ENCODE results near the gene FLNB. TPM values are rescaled to one million over a fixed set of nuclear protein-coding genes. Genes with fewer than 3 reads are reported as not detected.

Gene FLNB
- total RNA-seq, 2 donors from 2014 or later: 212 to 221 TPM

DNA sequence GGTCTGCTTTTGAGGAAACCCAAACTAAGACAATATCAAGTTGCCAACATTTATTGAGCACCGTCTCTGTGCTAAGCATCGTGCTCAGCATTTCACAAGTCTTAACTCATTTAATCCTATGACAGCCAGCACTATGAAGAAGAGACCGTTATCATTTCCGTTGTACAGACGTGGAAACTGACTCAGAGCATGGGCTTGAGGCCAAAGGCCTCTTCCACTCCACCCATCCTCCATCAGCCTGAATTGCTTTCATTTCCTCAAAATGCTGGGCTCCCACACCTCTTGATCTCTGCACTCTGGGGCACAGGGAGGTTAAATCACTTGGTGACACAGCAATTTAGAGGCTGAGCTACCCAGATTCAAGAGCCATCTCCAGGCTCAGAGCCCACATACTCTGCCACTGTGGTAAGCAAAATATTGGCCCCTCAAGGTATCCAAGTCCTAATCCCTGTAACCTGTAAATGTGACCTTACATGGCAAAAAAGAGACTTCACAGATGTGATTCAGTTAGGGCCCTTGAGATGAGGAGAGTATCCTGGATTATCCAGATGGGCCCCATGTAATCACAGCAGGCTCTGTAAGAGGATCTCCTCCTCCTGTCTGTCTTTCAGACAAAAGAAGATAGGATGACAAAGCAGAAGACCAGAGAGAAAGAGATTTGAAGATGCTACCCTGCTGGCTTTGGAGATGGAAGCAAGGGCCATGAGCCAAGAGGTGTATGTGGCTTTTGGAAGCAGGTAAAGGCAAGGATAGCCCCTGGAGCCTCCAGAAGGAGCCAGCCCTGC lies 24.3 kb upstream of the FLNB start:
- TF ChIP-seq, protein P1, sequence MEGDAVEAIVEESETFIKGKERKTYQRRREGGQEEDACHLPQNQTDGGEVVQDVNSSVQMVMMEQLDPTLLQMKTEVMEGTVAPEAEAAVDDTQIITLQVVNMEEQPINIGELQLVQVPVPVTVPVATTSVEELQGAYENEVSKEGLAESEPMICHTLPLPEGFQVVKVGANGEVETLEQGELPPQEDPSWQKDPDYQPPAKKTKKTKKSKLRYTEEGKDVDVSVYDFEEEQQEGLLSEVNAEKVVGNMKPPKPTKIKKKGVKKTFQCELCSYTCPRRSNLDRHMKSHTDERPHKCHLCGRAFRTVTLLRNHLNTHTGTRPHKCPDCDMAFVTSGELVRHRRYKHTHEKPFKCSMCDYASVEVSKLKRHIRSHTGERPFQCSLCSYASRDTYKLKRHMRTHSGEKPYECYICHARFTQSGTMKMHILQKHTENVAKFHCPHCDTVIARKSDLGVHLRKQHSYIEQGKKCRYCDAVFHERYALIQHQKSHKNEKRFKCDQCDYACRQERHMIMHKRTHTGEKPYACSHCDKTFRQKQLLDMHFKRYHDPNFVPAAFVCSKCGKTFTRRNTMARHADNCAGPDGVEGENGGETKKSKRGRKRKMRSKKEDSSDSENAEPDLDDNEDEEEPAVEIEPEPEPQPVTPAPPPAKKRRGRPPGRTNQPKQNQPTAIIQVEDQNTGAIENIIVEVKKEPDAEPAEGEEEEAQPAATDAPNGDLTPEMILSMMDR (conservative IDR thresholded peaks at IDR 0.05): no peak
- Mint-ChIP-seq H3K27me3 (ENCODE audit: insufficient read depth) (no peaks in the 10 kb centered on the region), H3K4me3 (no peak overlapping the region), H3K36me3 (ENCODE audit: low read depth) (no peaks in the 10 kb centered on the region), H3K4me1 (peaks cover 17% of the 10 kb centered on the region), H3K9me3 (no peaks in the 10 kb centered on the region), H3K27ac (peak overlapping the region; percentile 64)
- peak overlapping the region; percentile 1 for H3K9ac ChIP-seq (ENCODE audit: extremely low read depth, low read length, poor library complexity, severe bottlenecking)
- no peaks in the 10 kb centered on the region for H3K36me3 ChIP-seq (ENCODE audit: control insufficient read depth, insufficient read depth, low read length)
- H3K27me3 ChIP-seq (ENCODE audit: control insufficient read depth, insufficient read depth, low read length, poor library complexity, severe bottlenecking): no peaks in the 10 kb centered on the region
- peaks cover 16% of the 10 kb centered on the region for H3K4me1 ChIP-seq (ENCODE audit: control insufficient read depth, insufficient read depth, low read length)
- no peak overlapping the region for H3K27ac ChIP-seq (ENCODE audit: low read depth, low read length)
- peak; percentile 62 for DNase-seq
- no peaks in the 10 kb centered on the region for H3K9me3 ChIP-seq (ENCODE audit: control insufficient read depth, low read length)
- no peak overlapping the region for H3K4me3 ChIP-seq (ENCODE audit: low read length)
- WGBS, 2 experiments (ENCODE audit: insufficient coverage in 1 of 2, insufficient read length in 1 of 2): 86 to 90% methylated on average over 5 of the region's 5 CpGs

DNA sequence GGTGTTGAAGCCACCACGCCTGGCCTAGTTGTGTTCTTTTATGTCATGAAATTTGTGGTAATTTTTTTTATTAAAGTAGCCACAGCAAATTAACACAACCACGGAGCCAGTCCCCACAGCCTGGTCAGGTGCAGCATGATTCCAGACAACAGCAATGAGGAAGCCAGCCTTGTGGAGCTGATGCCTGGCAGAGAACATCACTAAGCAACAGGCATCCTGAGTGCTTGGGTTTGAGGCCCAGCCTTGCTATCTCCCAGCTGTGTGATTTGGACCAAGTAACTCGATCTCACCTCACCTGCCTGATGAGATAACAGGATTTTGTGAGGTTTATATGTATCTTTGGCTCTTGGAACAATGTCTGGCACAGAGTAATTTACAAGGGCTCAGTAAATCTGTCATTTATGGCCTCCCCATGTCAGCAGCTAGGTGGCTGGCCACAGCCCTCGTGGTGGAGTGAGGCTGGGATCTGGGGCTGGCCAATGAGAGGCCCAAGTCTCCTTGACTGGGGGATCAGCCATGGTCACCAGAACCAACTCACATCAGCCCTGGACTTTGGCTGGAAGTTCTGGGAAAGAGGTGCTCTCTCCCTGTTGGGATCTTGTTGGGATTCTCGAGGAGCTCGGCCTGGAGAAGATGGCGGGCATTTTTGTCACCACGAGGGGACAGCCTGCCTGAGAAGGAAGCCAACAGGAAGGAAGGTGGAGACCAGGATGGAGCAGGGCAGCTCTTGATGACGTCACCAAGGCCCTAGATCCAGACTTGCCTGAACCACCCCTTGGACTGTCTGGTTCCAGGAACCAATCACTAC lies 22.8 kb upstream of the FLNB start:
- H3K4me3 Mint-ChIP-seq: no peak overlapping the region
- H3K9me3 Mint-ChIP-seq: no peaks in the 10 kb centered on the region
- no peaks in the 10 kb centered on the region for H3K27me3 Mint-ChIP-seq (ENCODE audit: insufficient read depth)
- Histone ChIP-seq H3K4me1 (ENCODE audit: control insufficient read depth, insufficient read depth, low read length) (peaks cover 16% of the 10 kb centered on the region), H3K9ac (ENCODE audit: extremely low read depth, low read length, poor library complexity, severe bottlenecking) (no peak overlapping the region), H3K27me3 (ENCODE audit: control insufficient read depth, insufficient read depth, low read length, poor library complexity, severe bottlenecking) (no peaks in the 10 kb centered on the region), H3K9me3 (ENCODE audit: control insufficient read depth, low read length) (no peaks in the 10 kb centered on the region), H3K27ac (ENCODE audit: low read depth, low read length) (no peak overlapping the region), H3K4me3 (ENCODE audit: low read length) (no peak overlapping the region), H3K36me3 (ENCODE audit: control insufficient read depth, insufficient read depth, low read length) (no peaks in the 10 kb centered on the region)
- peaks cover 17% of the 10 kb centered on the region for H3K4me1 Mint-ChIP-seq
- no peaks in the 10 kb centered on the region for H3K36me3 Mint-ChIP-seq (ENCODE audit: low read depth)
- TF ChIP-seq, protein P1 (conservative IDR thresholded peaks at IDR 0.05): no peak
- DNase-seq: no peak
- peak overlapping the region; percentile 44 for H3K27ac Mint-ChIP-seq
- WGBS, 2 experiments (ENCODE audit: insufficient coverage in 1 of 2, insufficient read length in 1 of 2): 90 to 94% methylated on average over 5 to 9 of the region's 9 CpGs

DNA sequence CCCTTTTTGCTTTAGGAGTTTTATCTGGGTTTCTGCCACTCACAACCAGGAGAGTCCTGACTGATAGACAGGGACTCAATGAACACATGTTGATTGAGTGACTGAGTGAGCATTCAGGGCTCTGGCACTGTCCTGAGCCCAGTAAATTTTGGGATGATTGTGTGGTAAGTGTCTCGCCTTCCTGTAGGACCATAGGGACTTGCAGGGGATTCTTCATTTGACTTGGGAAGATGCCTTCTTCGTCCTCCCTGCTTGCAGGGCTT lies 22.3 kb upstream of the FLNB start:
- DNase-seq: no peak
- H3K4me3 ChIP-seq (ENCODE audit: low read length): no peak overlapping the region
- no peaks in the 10 kb centered on the region for H3K27me3 ChIP-seq (ENCODE audit: control insufficient read depth, insufficient read depth, low read length, poor library complexity, severe bottlenecking)
- Mint-ChIP-seq H3K36me3 (ENCODE audit: low read depth) (no peaks in the 10 kb centered on the region), H3K4me1 (peaks cover 19% of the 10 kb centered on the region), H3K27me3 (ENCODE audit: insufficient read depth) (no peaks in the 10 kb centered on the region), H3K27ac (no peak overlapping the region), H3K9me3 (no peaks in the 10 kb centered on the region), H3K4me3 (no peak overlapping the region)
- H3K36me3 ChIP-seq (ENCODE audit: control insufficient read depth, insufficient read depth, low read length): no peaks in the 10 kb centered on the region
- WGBS, 2 experiments (ENCODE audit: insufficient coverage in 1 of 2, insufficient read length in 1 of 2): 92 to 94% methylated on average over 2 of the region's 2 CpGs
- no peak overlapping the region for H3K9ac ChIP-seq (ENCODE audit: extremely low read depth, low read length, poor library complexity, severe bottlenecking)
- no peaks in the 10 kb centered on the region for H3K9me3 ChIP-seq (ENCODE audit: control insufficient read depth, low read length)
- no peak overlapping the region for H3K27ac ChIP-seq (ENCODE audit: low read depth, low read length)
- TF ChIP-seq, protein P1 (conservative IDR thresholded peaks at IDR 0.05): no peak
- peaks cover 16% of the 10 kb centered on the region for H3K4me1 ChIP-seq (ENCODE audit: control insufficient read depth, insufficient read depth, low read length)
